ENCODE results near the gene PELI2. TPM values are rescaled to one million over a fixed set of nuclear protein-coding genes. Genes with fewer than 3 reads are reported as not detected.

The PELI2 gene
- total and polyA plus RNA-seq, 2 experiments from 2014 or later, result 8.0 to 24.5 TPM

- Histone ChIP-seq H2AFZ (no peak overlapping the region), H3K36me3 (ENCODE audit: insufficient read depth) (no peaks in the 10 kb centered on the region), H3K79me2 (replicated peaks; ENCODE audit: insufficient read depth) (peaks cover 91% of the 10 kb centered on the region), H4K20me1 (replicated peaks; ENCODE audit: insufficient read depth) (no peaks in the 10 kb centered on the region; the same call in 1 of the 2 replicates), H3F3A (replicated peaks; ENCODE audit: low read depth) (no peaks in the 10 kb centered on the region), H3K4me2 (no peak overlapping the region), H3K27ac (ENCODE audit: low read depth) (no peak overlapping the region), H3K4me1 (ENCODE audit: insufficient read depth) (peaks cover 14% of the 10 kb centered on the region), H3K9me2 (ENCODE audit: insufficient read depth) (no peaks in the 10 kb centered on the region), H3K27me3 (ENCODE audit: insufficient read depth) (no peaks in the 10 kb centered on the region), H3K4me3 (no peak overlapping the region)
- Mint-ChIP-seq H3K4me3 (no peak overlapping the region), H3K9me3 (no peaks in the 10 kb centered on the region), H3K36me3 (ENCODE audit: low read depth) (no peaks in the 10 kb centered on the region), H3K4me1 (peaks cover 35% of the 10 kb centered on the region), H3K27me3 (ENCODE audit: insufficient read depth, low read depth, poor library complexity) (peaks cover 4% of the 10 kb centered on the region), H3K27ac (no peak overlapping the region)
- TF ChIP-seq, protein P1, sequence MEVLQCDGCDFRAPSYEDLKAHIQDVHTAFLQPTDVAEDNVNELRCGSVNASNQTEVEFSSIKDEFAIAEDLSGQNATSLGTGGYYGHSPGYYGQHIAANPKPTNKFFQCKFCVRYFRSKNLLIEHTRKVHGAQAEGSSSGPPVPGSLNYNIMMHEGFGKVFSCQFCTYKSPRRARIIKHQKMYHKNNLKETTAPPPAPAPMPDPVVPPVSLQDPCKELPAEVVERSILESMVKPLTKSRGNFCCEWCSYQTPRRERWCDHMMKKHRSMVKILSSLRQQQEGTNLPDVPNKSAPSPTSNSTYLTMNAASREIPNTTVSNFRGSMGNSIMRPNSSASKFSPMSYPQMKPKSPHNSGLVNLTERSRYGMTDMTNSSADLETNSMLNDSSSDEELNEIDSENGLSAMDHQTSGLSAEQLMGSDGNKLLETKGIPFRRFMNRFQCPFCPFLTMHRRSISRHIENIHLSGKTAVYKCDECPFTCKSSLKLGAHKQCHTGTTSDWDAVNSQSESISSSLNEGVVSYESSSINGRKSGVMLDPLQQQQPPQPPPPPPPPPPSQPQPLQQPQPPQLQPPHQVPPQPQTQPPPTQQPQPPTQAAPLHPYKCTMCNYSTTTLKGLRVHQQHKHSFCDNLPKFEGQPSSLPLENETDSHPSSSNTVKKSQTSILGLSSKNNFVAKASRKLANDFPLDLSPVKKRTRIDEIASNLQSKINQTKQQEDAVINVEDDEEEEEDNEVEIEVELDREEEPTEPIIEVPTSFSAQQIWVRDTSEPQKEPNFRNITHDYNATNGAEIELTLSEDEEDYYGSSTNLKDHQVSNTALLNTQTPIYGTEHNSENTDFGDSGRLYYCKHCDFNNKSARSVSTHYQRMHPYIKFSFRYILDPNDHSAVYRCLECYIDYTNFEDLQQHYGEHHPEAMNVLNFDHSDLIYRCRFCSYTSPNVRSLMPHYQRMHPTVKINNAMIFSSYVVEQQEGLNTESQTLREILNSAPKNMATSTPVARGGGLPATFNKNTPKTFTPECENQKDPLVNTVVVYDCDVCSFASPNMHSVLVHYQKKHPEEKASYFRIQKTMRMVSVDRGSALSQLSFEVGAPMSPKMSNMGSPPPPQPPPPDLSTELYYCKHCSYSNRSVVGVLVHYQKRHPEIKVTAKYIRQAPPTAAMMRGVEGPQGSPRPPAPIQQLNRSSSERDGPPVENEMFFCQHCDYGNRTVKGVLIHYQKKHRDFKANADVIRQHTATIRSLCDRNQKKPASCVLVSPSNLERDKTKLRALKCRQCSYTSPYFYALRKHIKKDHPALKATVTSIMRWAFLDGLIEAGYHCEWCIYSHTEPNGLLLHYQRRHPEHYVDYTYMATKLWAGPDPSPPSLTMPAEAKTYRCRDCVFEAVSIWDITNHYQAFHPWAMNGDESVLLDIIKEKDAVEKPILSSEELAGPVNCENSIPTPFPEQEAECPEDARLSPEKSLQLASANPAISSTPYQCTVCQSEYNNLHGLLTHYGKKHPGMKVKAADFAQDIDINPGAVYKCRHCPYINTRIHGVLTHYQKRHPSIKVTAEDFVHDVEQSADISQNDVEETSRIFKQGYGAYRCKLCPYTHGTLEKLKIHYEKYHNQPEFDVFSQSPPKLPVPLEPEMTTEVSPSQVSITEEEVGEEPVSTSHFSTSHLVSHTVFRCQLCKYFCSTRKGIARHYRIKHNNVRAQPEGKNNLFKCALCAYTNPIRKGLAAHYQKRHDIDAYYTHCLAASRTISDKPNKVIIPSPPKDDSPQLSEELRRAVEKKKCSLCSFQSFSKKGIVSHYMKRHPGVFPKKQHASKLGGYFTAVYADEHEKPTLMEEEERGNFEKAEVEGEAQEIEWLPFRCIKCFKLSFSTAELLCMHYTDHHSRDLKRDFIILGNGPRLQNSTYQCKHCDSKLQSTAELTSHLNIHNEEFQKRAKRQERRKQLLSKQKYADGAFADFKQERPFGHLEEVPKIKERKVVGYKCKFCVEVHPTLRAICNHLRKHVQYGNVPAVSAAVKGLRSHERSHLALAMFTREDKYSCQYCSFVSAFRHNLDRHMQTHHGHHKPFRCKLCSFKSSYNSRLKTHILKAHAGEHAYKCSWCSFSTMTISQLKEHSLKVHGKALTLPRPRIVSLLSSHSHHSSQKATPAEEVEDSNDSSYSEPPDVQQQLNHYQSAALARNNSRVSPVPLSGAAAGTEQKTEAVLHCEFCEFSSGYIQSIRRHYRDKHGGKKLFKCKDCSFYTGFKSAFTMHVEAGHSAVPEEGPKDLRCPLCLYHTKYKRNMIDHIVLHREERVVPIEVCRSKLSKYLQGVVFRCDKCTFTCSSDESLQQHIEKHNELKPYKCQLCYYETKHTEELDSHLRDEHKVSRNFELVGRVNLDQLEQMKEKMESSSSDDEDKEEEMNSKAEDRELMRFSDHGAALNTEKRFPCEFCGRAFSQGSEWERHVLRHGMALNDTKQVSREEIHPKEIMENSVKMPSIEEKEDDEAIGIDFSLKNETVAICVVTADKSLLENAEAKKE (CRISPR knock-in tag; IDR thresholded peaks at IDR 0.05), result no peak
- DNase-seq (ENCODE audit: low spot score) (no peak), ATAC-seq (no peak)
Observed at GRCh38 chr14:56152221-56152620, 34.0 kb downstream of the PELI2 start.

GRCh38 chr14:56153267-56153666 is 35.1 kb downstream of the PELI2 start:
- Mint-ChIP-seq H3K4me3 (no peak overlapping the region), H3K36me3 (ENCODE audit: low read depth) (no peaks in the 10 kb centered on the region), H3K27me3 (ENCODE audit: insufficient read depth, low read depth, poor library complexity) (peaks cover 2% of the 10 kb centered on the region), H3K4me1 (peaks cover 28% of the 10 kb centered on the region), H3K9me3 (no peaks in the 10 kb centered on the region), H3K27ac (no peak overlapping the region)
- Histone ChIP-seq H3K79me2 (replicated peaks; ENCODE audit: insufficient read depth) (peaks cover 91% of the 10 kb centered on the region), H3K4me1 (ENCODE audit: insufficient read depth) (peaks cover 10% of the 10 kb centered on the region), H3K9me2 (ENCODE audit: insufficient read depth) (no peaks in the 10 kb centered on the region), H3F3A (replicated peaks; ENCODE audit: low read depth) (no peaks in the 10 kb centered on the region), H3K4me3 (no peak overlapping the region), H2AFZ (no peak overlapping the region), H3K4me2 (no peak overlapping the region), H3K27me3 (ENCODE audit: insufficient read depth) (no peaks in the 10 kb centered on the region), H3K36me3 (ENCODE audit: insufficient read depth) (no peaks in the 10 kb centered on the region), H4K20me1 (replicated peaks; ENCODE audit: insufficient read depth) (no peaks in the 10 kb centered on the region; the same call in 1 of the 2 replicates), H3K27ac (ENCODE audit: low read depth) (no peak overlapping the region)
- DNase-seq (ENCODE audit: low spot score) (no peak), ATAC-seq (no peak)
- no peak for TF ChIP-seq CREB1 (CRISPR knock-in tag; IDR thresholded peaks at IDR 0.05; ENCODE audit: low read depth)
- TF ChIP-seq, protein P2, sequence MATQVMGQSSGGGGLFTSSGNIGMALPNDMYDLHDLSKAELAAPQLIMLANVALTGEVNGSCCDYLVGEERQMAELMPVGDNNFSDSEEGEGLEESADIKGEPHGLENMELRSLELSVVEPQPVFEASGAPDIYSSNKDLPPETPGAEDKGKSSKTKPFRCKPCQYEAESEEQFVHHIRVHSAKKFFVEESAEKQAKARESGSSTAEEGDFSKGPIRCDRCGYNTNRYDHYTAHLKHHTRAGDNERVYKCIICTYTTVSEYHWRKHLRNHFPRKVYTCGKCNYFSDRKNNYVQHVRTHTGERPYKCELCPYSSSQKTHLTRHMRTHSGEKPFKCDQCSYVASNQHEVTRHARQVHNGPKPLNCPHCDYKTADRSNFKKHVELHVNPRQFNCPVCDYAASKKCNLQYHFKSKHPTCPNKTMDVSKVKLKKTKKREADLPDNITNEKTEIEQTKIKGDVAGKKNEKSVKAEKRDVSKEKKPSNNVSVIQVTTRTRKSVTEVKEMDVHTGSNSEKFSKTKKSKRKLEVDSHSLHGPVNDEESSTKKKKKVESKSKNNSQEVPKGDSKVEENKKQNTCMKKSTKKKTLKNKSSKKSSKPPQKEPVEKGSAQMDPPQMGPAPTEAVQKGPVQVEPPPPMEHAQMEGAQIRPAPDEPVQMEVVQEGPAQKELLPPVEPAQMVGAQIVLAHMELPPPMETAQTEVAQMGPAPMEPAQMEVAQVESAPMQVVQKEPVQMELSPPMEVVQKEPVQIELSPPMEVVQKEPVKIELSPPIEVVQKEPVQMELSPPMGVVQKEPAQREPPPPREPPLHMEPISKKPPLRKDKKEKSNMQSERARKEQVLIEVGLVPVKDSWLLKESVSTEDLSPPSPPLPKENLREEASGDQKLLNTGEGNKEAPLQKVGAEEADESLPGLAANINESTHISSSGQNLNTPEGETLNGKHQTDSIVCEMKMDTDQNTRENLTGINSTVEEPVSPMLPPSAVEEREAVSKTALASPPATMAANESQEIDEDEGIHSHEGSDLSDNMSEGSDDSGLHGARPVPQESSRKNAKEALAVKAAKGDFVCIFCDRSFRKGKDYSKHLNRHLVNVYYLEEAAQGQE (IDR thresholded peaks at IDR 0.05; ENCODE audit: unreplicated experiment), result no peak
- no peak for TF ChIP-seq STAT1 (IDR thresholded peaks at IDR 0.05; ENCODE audit: unreplicated experiment)
- no peak for TF ChIP-seq EZH2 (IDR thresholded peaks at IDR 0.05; ENCODE audit: low read depth, unreplicated experiment)
- no peak for TF ChIP-seq ZNF331 (CRISPR knock-in tag; IDR thresholded peaks at IDR 0.05; ENCODE audit: low read depth)
- no peak for TF ChIP-seq EZH2phosphoT487 (IDR thresholded peaks at IDR 0.05; ENCODE audit: unreplicated experiment)
- TF ChIP-seq NANOG (IDR thresholded peaks at IDR 0.05; ENCODE audit: borderline replicate concordance), result no peak
- TF ChIP-seq JUNB (IDR thresholded peaks at IDR 0.05; ENCODE audit: unreplicated experiment), result no peak
- TF ChIP-seq ZNF114 (CRISPR knock-in tag; IDR thresholded peaks at IDR 0.05), result no peak
- TF ChIP-seq CTCF (conservative IDR thresholded peaks at IDR 0.05; ENCODE audit: low read depth in 2 of 2), result no peak

Data from GM23338 (cell line).